ENCODE measurements around the gene TXLNA. TPM values are rescaled to one million over a fixed set of nuclear protein-coding genes. Genes with fewer than 3 reads are reported as not detected.

The TXLNA gene
- total RNA-seq, 1 experiment from 2014 or later: 67.3 TPM

GRCh38 chr1:32221980-32222755 lies 42.7 kb downstream of the TXLNA start, which contains the start of the genes EIF3I and TMEM234:
EIF3I (plus strand) TSS chr1:32222407; CDS start chr1:32222442, 35 bp downstream.
TMEM234 (minus strand) TSS chr1:32222353; CDS start chr1:32222322, 31 bp downstream.
- TF ChIP-seq CTCF (conservative IDR thresholded peaks at IDR 0.05): no peak
- H3K27ac ChIP-seq (ENCODE audit: insufficient read length, low read depth, low read length): no peak within 1 kb of the TSS
- peak within 1 kb of the TSS; percentile 98 for H3K4me3 Mint-ChIP-seq
- peak within 1 kb of the TSS; percentile 79 for H3K4me2 ChIP-seq (ENCODE audit: insufficient read depth, insufficient read length, low read length)
- no peak within 1 kb of the TSS for H4K5ac ChIP-seq (ENCODE audit: insufficient read length, low read depth, low read length)
- H3K79me2 ChIP-seq (ENCODE audit: insufficient read depth, low read length): peaks cover 3% of the 10 kb centered on the region; the same call in 1 of the 2 replicates
- no peak within 1 kb of the TSS for H2BK15ac ChIP-seq (ENCODE audit: low read depth, low read length)
- peak within 1 kb of the TSS; percentile 93 to 99 (median 99) for H3K27ac Mint-ChIP-seq
- H3K79me1 ChIP-seq (ENCODE audit: insufficient read depth, low read depth, low read length, poor library complexity, severe bottlenecking): no peaks in the 10 kb centered on the region
- peaks cover 23 to 43% (median 37%) of the 10 kb centered on the region in 3 experiments for H3K36me3 Mint-ChIP-seq (ENCODE audit: insufficient read depth in 1 of 3, low read depth in 3 of 3)
- peak within 1 kb of the TSS; percentile 64 for H3K18ac ChIP-seq (ENCODE audit: insufficient read length, low read depth, low read length)
- no peak within 1 kb of the TSS for H4K91ac ChIP-seq (ENCODE audit: insufficient read length, low read depth, low read length)
- H4K20me1 ChIP-seq (ENCODE audit: control insufficient read depth, insufficient read depth, insufficient read length): no peaks in the 10 kb centered on the region
- peaks cover 7% of the 10 kb centered on the region for H3K23me2 ChIP-seq (ENCODE audit: insufficient read length, low read depth, low read length, poor library complexity, severe bottlenecking)
- no peaks in the 10 kb centered on the region for H3K9me3 ChIP-seq (ENCODE audit: control insufficient read depth, low read depth, low read length)
- no peak within 1 kb of the TSS for H2BK120ac ChIP-seq (ENCODE audit: low read depth, low read length, poor library complexity, severe bottlenecking)
- no peak within 1 kb of the TSS for H2AK5ac ChIP-seq (ENCODE audit: insufficient read length, low read length)
- H3K27me3 ChIP-seq (ENCODE audit: insufficient read depth, low read length): no peaks in the 10 kb centered on the region
- no peaks in the 10 kb centered on the region for H3K9me3 Mint-ChIP-seq
- no peak within 1 kb of the TSS for H3K23ac ChIP-seq (ENCODE audit: insufficient read length, low read depth, low read length)
- H2BK5ac ChIP-seq (ENCODE audit: insufficient read length, low read length): no peak within 1 kb of the TSS
- no peak within 1 kb of the TSS for H2AFZ ChIP-seq (ENCODE audit: low read length)
- H3K14ac ChIP-seq (ENCODE audit: insufficient read depth, low read length): peak within 1 kb of the TSS; percentile 54; the same call in 1 of the 2 replicates
- H3K27me3 Mint-ChIP-seq (ENCODE audit: low read depth): no peaks in the 10 kb centered on the region
- no peak within 1 kb of the TSS for H3K4ac ChIP-seq (ENCODE audit: low read depth, low read length)
- DNase-seq: peak; percentile 96
- no peak within 1 kb of the TSS for H2BK20ac ChIP-seq (ENCODE audit: low read depth, low read length, poor library complexity, severe bottlenecking)
- peaks cover 17 to 25% of the 10 kb centered on the region in 2 experiments for H3K4me1 Mint-ChIP-seq
- H4K8ac ChIP-seq (replicated peaks; ENCODE audit: insufficient read length, low read depth, low read length): no peak within 1 kb of the TSS
- no peak within 1 kb of the TSS for H3K56ac ChIP-seq (ENCODE audit: insufficient read length, low read depth, low read length)
- WGBS (ENCODE audit: extremely low coverage, insufficient read length, low lambda C conversion rate): no CpG with 5 or more reads among the region's 46 CpGs
- no peak within 1 kb of the TSS for H3T11ph ChIP-seq (ENCODE audit: low read length)
- H3K4me1 ChIP-seq (ENCODE audit: insufficient read depth, low read length): peaks cover 7% of the 10 kb centered on the region; the same call in 1 of the 2 replicates
- peak within 1 kb of the TSS; percentile 86 for H3K9ac ChIP-seq (ENCODE audit: extremely low read depth, insufficient read length, low read length)
- H2BK12ac ChIP-seq (ENCODE audit: insufficient read length, low read depth, low read length): no peak within 1 kb of the TSS

Measured in H9 (cell line).